HG03521 (cell line): ENCODE measurements around the gene TREX2.

ENCODE experiments used
- ATAC-seq: cut with Tn5 transposase; IDR thresholded peaks from one replicate; pipeline ENCODE4 v1.9.1; 2021; ENCODE audit warnings: mild to moderate bottlenecking, moderate library complexity; ENCODE audit not compliant: unreplicated experiment

TREX2 gene, protein sequence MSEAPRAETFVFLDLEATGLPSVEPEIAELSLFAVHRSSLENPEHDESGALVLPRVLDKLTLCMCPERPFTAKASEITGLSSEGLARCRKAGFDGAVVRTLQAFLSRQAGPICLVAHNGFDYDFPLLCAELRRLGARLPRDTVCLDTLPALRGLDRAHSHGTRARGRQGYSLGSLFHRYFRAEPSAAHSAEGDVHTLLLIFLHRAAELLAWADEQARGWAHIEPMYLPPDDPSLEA

DNA sequence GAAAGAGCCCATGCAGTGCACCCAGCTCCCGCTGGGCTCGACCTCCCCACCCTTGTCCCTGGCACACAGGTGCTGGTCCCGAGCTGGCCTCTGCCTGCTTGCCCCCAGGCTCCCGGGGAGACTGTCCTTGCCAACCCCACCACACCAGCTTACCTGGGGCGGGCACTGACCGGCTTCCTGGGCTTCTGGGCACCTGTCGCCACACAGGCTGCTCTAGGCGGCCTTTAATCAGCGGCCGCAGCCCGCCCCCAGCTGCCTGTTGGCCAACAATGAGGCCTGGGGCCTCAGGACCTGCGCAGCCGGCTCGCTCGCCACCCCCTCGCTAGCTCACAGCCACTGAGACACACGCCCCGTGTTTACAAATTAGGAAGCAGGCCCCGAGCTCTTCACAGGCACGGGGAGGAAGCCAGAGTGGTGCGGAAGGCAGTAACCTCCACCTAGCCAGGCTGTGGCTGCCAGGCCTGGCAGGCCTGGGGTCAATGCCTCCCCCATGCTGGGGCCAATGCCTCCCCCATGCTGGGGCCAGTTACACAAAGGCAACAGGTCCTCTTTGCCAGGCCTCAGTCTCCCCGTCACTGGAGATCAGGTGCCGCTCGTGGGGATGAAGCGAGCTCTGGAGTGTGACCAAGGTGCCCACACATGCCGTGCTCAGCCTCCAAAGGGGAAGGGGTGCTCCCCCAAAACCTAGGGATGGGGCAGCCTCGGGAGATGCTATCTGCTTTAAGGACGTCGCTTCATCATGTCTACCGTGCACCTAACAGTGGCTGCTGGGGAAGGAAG, at the start of gene TREX2:
Gene TREX2, minus strand, starts transcription at position 201 of the 780 bp plus-strand sequence. CDS start 626 bp downstream, outside the sequence.
- no peak for ATAC-seq

GRCh38 chrX:153495362-153495751, 49.5 kb upstream of the TREX2 start:
- ATAC-seq = no peak

GRCh38 chrX:153494541-153495361, 48.9 kb upstream of the TREX2 start, which contains the start of gene BGN:
TSS of gene BGN (plus strand) at chrX:153494980. CDS start at chrX:153504632, 9,652 bp downstream.
- ATAC-seq = no peak

- ATAC-seq = no peak
Measured at GRCh38 chrX:153494061-153494460, 48.2 kb upstream of the TREX2 start.

GRCh38 chrX:153493085-153493484, 47.2 kb upstream of the TREX2 start:
- no peak for ATAC-seq

DNA sequence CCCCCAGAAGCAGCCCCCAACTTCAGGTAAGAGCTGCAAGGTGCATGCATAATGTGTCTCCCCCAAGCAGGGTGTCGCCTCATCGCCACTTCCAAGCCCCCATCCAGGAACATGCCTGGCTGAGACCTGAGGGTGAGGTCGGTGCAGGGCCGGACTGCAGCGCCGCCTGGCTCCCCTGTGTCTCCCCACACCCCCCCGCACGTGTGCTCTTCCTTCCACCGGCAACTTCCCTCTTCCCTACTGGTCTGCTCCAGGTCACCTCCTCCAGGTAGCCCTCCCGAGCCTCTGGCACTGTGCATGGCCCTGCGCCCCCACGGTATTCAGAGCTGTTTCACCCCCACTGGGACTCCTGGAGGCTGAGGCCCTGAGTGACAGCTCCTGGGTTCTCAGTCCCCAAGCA, 46.7 kb upstream of the TREX2 start:
- ATAC-seq = no peak

- no peak for ATAC-seq
Measured at GRCh38 chrX:153491918-153492317, 46.1 kb upstream of the TREX2 start.

- ATAC-seq = no peak
Measured at GRCh38 chrX:153491351-153491914, 45.6 kb upstream of the TREX2 start.

- no peak for ATAC-seq
Measured at GRCh38 chrX:153490217-153490930, 44.5 kb upstream of the TREX2 start.

- ATAC-seq = no peak
Measured at GRCh38 chrX:153488231-153488914, 42.5 kb upstream of the TREX2 start.

DNA sequence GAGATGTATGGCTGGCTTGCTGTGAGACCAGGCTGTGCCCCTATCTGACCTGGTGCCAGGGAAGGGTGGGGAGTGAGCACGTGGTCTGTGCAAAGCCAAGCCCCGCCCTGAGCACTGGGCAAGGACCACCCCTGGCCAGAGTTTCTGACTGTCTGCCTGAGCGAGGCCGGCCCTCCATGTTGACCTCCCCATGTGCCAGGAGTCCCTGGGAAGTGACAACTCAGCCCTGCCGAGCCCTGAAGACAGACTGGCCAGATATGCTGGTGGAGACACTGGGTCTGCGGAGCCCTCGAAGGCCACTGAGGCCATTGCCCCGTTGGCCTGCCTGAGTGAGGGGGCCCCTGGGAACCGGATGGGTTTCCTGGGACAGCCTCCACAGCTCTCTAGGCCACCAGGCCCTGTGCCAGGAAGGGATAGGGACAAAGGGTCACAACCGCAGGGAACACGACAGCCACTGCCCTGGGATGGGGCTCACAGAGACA, 41.8 kb upstream of the TREX2 start:
- ATAC-seq = no peak

GRCh38 chrX:153486171-153486570, 40.3 kb upstream of the TREX2 start:
- no peak for ATAC-seq

DNA sequence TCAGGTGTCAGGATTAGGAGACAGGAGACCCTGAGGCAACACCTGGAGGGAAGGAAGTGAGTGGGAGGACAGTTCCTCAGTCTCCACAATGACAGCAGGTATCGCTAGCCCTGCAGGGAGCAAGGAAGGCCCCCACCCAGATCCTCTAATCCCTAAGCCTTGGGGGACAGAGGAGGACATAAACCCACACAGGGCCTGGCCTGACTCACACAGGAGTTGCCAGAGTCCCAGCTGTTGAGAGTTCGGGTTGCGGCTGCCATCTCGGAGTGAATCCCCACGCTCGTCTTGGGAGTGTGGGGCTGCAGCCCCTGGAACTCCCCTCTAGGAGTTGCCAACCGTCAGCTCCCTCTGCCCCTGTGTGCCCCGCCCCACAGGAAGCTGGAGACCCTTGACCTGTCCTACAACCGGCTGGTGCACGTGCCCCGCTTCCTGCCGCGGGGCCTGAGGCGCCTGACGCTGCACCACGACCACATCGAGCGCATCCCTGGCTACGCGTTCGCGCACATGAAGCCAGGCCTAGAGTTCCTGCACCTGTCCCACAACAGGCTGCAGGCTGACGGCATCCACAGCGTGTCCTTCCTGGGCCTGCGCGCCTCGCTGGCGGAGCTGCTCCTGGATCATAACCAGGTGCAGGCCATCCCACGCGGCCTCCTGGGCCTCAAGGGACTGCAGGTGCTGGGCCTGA, 39.7 kb upstream of the TREX2 start:
- ATAC-seq = no peak

GRCh38 chrX:153482376-153483015, 36.6 kb upstream of the TREX2 start:
- ATAC-seq = no peak

DNA sequence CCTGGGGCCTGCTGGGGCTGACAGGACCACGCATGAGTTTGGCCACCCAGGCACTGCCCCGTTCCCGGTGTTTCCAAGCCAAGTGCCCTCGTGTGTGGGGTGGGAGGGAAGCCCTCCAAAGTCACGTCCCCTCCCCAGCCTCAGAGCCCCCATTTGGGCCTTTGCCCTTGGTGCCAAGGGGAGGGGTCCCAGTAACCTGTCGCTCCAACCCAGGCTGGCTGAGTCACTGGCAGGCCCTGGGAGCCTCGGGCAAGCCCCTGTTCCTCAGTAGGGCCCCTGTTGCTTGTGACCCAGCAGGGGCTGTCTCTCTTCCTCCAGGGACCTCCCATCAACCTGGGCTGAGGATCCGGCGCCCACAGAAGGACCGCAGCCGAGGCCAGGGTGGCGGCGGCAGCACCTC, 35.2 kb upstream of the TREX2 start:
- no peak for ATAC-seq

- ATAC-seq = no peak
Measured at GRCh38 chrX:153478746-153479145, 32.9 kb upstream of the TREX2 start.

DNA sequence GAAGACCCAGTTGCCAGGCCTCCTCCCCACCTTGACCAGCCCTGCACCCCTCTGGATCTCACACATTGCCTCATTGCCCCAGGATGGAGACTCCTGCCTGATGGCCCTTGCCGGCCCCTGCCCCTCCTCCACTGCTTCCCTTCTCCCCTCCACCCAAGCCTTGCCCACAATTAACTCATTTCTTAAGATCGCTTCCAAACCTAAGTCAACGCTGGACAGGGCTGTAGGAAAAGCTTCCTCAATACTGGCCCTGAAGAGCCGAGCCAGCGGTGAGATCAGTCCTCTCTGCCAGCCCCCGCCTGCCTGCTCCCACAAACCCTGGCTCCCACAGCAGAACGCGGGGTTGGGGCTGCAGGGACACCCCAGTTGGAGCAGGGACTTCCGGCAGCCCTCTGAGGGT, 32.0 kb upstream of the TREX2 start:
- no peak for ATAC-seq

DNA sequence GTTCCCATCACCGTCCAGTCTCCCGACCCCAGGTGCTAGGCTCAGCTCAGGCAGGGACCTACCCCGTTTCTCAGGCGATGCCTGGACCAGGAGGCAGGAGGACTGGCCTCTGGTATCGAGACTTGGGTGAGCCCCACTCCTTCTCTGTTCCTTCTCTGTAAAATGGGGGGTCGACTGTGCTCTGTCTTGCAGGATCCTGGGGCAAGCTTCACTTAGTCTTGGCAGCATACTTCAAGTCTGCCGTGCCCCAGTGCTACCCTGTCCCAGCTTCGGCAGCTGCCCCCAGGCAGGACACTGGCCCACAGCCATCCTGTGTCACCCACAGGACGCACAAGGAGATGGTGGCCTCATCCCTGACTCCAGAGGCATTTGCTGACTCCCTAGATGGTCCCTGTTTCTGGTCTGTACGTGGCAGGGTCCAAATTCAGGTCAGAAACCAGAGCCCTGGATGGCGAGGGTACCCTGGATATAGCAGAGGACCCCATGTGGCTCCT, 31.6 kb upstream of the TREX2 start:
- no peak for ATAC-seq
